ENCODE data around the gene RAD51D. TPM values are rescaled to one million over a fixed set of nuclear protein-coding genes. Genes with fewer than 3 reads are reported as not detected.

The RAD51D gene
- total RNA-seq, 2 donors from 2014 or later, result 9.9 to 12.0 TPM

- Histone ChIP-seq H3K4me3 (no peak overlapping the region), H3K27me3 (replicated peaks; ENCODE audit: insufficient read depth) (no peaks in the 10 kb centered on the region), H3K27ac (no peak overlapping the region), H3K4me1 (replicated peaks) (no peaks in the 10 kb centered on the region), H3K9me3 (no peaks in the 10 kb centered on the region), H3K36me3 (no peaks in the 10 kb centered on the region)
- no peak for DNase-seq (ENCODE audit: low spot score)
- intact Hi-C loops (cut with DNase I), result no loop called here
- no peak for TF ChIP-seq POLR2A (IDR thresholded peaks at IDR 0.05)
- TF ChIP-seq, protein P1, sequence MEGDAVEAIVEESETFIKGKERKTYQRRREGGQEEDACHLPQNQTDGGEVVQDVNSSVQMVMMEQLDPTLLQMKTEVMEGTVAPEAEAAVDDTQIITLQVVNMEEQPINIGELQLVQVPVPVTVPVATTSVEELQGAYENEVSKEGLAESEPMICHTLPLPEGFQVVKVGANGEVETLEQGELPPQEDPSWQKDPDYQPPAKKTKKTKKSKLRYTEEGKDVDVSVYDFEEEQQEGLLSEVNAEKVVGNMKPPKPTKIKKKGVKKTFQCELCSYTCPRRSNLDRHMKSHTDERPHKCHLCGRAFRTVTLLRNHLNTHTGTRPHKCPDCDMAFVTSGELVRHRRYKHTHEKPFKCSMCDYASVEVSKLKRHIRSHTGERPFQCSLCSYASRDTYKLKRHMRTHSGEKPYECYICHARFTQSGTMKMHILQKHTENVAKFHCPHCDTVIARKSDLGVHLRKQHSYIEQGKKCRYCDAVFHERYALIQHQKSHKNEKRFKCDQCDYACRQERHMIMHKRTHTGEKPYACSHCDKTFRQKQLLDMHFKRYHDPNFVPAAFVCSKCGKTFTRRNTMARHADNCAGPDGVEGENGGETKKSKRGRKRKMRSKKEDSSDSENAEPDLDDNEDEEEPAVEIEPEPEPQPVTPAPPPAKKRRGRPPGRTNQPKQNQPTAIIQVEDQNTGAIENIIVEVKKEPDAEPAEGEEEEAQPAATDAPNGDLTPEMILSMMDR (IDR thresholded peaks at IDR 0.05), result no peak
- no peak for TF ChIP-seq POLR2AphosphoS5 (IDR thresholded peaks at IDR 0.05)
- WGBS, result 98% methylated on average over 5 of the region's 5 CpGs
These were observed 14.7 kb downstream of the RAD51D start for GRCh38 chr17:35104844-35105450.

DNA sequence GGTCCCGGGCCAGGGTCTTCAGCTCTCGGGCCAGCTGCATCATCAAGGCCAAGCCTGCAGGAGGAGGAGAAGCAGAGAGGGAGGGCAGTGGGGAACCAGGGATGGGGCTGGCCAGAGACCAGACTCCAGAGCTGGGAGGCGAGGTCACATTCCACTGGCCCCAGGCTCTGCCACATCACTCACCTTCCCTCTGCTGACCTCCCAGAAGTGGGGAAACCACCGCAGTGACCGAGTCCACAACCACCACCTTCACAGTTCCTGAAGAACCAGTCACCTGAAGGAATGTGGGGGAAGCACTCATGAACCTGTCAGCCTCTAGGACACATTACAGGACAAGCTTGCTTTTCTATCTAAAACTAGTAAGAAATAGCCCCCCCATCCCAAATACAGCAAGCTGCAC lies 16.4 kb downstream of the RAD51D start:
- intact Hi-C loops (cut with DNase I), result no loop called here
- TF ChIP-seq, protein P1 (IDR thresholded peaks at IDR 0.05), result no peak
- TF ChIP-seq POLR2AphosphoS5 (IDR thresholded peaks at IDR 0.05) (no peak), POLR2A (IDR thresholded peaks at IDR 0.05) (no peak)
- Histone ChIP-seq H3K27me3 (replicated peaks; ENCODE audit: insufficient read depth) (no peaks in the 10 kb centered on the region), H3K36me3 (peaks cover 0 to 5% of the 10 kb centered on the region in 2 donors), H3K27ac (no peak overlapping the region), H3K4me1 (replicated peaks) (no peaks in the 10 kb centered on the region), H3K4me3 (no peak overlapping the region), H3K9me3 (no peaks in the 10 kb centered on the region)
- WGBS, result 89% methylated on average over 5 of the region's 5 CpGs
- DNase-seq (ENCODE audit: low spot score), result no peak

DNA sequence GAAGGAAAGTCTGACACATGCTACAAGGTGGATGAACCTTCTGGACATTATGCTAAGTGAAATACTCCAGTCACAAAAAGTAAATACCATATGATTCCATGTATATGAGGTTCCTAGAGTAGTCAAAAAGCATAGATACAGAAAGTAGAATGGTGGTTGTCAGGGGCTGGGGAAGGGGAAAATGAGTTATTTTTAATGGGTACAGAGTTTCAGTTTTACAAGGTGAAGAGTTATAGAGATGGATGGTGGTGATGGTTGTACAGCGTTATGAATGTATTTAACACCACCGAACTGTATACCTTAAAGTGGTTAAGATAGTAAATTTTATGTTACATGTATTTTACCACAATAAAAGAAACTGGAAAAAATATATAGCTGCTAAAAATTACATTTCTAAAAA lies 17.9 kb downstream of the RAD51D start:
- no peak overlapping the region for H3K27ac ChIP-seq
- peaks cover 0 to 5% of the 10 kb centered on the region in 2 donors for H3K36me3 ChIP-seq
- no peak overlapping the region for H3K4me3 ChIP-seq
- no peaks in the 10 kb centered on the region for H3K9me3 ChIP-seq
- WGBS, result 92% methylated on average over 2 of the region's 2 CpGs
- H3K4me1 ChIP-seq (replicated peaks), result no peaks in the 10 kb centered on the region
- intact Hi-C loops (cut with DNase I), result no loop called here
- H3K27me3 ChIP-seq (replicated peaks; ENCODE audit: insufficient read depth), result no peaks in the 10 kb centered on the region
- TF ChIP-seq POLR2AphosphoS5 (IDR thresholded peaks at IDR 0.05) (no peak), POLR2A (IDR thresholded peaks at IDR 0.05) (no peak)
- TF ChIP-seq, protein P1 (IDR thresholded peaks at IDR 0.05), result no peak
- no peak for DNase-seq (ENCODE audit: low spot score)

- intact Hi-C loops (cut with DNase I), result no loop called here
These were observed 18.6 kb downstream of the RAD51D start for GRCh38 chr17:35101036-35101435.

More at GRCh38 chr17:35101036-35101435, 18.6 kb downstream of the RAD51D start:
- H3K4me1 ChIP-seq (replicated peaks), result no peaks in the 10 kb centered on the region
- no peaks in the 10 kb centered on the region for H3K27me3 ChIP-seq (replicated peaks; ENCODE audit: insufficient read depth)
- no peak overlapping the region for H3K27ac ChIP-seq
- 95% methylated on average over 14 of the region's 14 CpGs for WGBS
- H3K4me3 ChIP-seq, result no peak overlapping the region
- no peaks in the 10 kb centered on the region for H3K9me3 ChIP-seq
- H3K36me3 ChIP-seq, result peaks cover 0 to 5% of the 10 kb centered on the region in 2 donors
- TF ChIP-seq POLR2A (IDR thresholded peaks at IDR 0.05), result no peak
- TF ChIP-seq, protein P1 (IDR thresholded peaks at IDR 0.05), result no peak
- TF ChIP-seq POLR2AphosphoS5 (IDR thresholded peaks at IDR 0.05), result no peak
- DNase-seq (ENCODE audit: low spot score), result no peak
